ENCODE results near the gene SLC39A9. TPM values are rescaled to one million over a fixed set of nuclear protein-coding genes. Genes with fewer than 3 reads are reported as not detected.
"Not testable (repeated sequence)": the region's sequence is repeated elsewhere in the genome, so short reads cannot be mapped to it uniquely, and the experiment has no call there.

The SLC39A9 gene
- total RNA-seq, 1 donor from 2014 or later: 140 TPM

- FAIRE-seq: no peak
- H3K36me3 ChIP-seq (ENCODE audit: control insufficient read depth, insufficient read depth, low read length): peaks cover 5% of the 10 kb centered on the region
Observed at GRCh38 chr14:69378274-69378673, 20.2 kb upstream of the SLC39A9 start.

GRCh38 chr14:69387311-69387710 is 11.2 kb upstream of the SLC39A9 start:
- Histone ChIP-seq H3K36me3 (ENCODE audit: control insufficient read depth, insufficient read depth, low read length) (peaks cover 9% of the 10 kb centered on the region), H3K27me3 (ENCODE audit: control insufficient read depth, insufficient read depth, low read length) (no peaks in the 10 kb centered on the region), H3K4me3 (ENCODE audit: low read depth, low read length) (no peak overlapping the region)
- DNase-seq (ENCODE audit: low read depth) (no peak), FAIRE-seq (no peak)
- no peak for TF ChIP-seq CTCF (IDR thresholded peaks at IDR 0.05; ENCODE audit: insufficient read depth, low read length, severe bottlenecking)

More at GRCh38 chr14:69378274-69378673, 20.2 kb upstream of the SLC39A9 start:
- TF ChIP-seq CTCF (IDR thresholded peaks at IDR 0.05; ENCODE audit: insufficient read depth, low read length, severe bottlenecking): no peak
- DNase-seq (ENCODE audit: low read depth): peak; percentile 41
- H3K4me3 ChIP-seq (ENCODE audit: low read depth, low read length): no peak overlapping the region
- no peaks in the 10 kb centered on the region for H3K27me3 ChIP-seq (ENCODE audit: control insufficient read depth, insufficient read depth, low read length)

GRCh38 chr14:69391400-69391799 is 7.1 kb upstream of the SLC39A9 start:
- DNase-seq (ENCODE audit: low read depth); FAIRE-seq; H3K4me3 ChIP-seq (ENCODE audit: low read depth, low read length); H3K27me3 ChIP-seq (ENCODE audit: control insufficient read depth, insufficient read depth, low read length): not testable (repeated sequence)
- peaks cover 15% of the 10 kb centered on the region for H3K36me3 ChIP-seq (ENCODE audit: control insufficient read depth, insufficient read depth, low read length)

- TF ChIP-seq CTCF (IDR thresholded peaks at IDR 0.05; ENCODE audit: insufficient read depth, low read length, severe bottlenecking): no peak
- Histone ChIP-seq H3K36me3 (ENCODE audit: control insufficient read depth, insufficient read depth, low read length) (peaks cover 15% of the 10 kb centered on the region), H3K27me3 (ENCODE audit: control insufficient read depth, insufficient read depth, low read length) (no peaks in the 10 kb centered on the region), H3K4me3 (ENCODE audit: low read depth, low read length) (no peak overlapping the region)
- FAIRE-seq: no peak
- DNase-seq (ENCODE audit: low read depth): no peak
Observed at GRCh38 chr14:69392481-69392880, 6.0 kb upstream of the SLC39A9 start.

- no peak for FAIRE-seq
- TF ChIP-seq CTCF (IDR thresholded peaks at IDR 0.05; ENCODE audit: insufficient read depth, low read length, severe bottlenecking): no peak
- peaks cover 11% of the 10 kb centered on the region for H3K36me3 ChIP-seq (ENCODE audit: control insufficient read depth, insufficient read depth, low read length)
Observed at GRCh38 chr14:69395929-69396328, 2.6 kb upstream of the SLC39A9 start.

GRCh38 chr14:69398818-69399210 is 322 bp downstream of the SLC39A9 start:
- no peak for DNase-seq (ENCODE audit: low read depth)

More at GRCh38 chr14:69395929-69396328, 2.6 kb upstream of the SLC39A9 start:
- no peak overlapping the region for H3K4me3 ChIP-seq (ENCODE audit: low read depth, low read length)
- no peaks in the 10 kb centered on the region for H3K27me3 ChIP-seq (ENCODE audit: control insufficient read depth, insufficient read depth, low read length)
- DNase-seq (ENCODE audit: low read depth): no peak

More at GRCh38 chr14:69398818-69399210, 322 bp downstream of the SLC39A9 start:
- FAIRE-seq: no peak
- TF ChIP-seq CTCF (IDR thresholded peaks at IDR 0.05; ENCODE audit: insufficient read depth, low read length, severe bottlenecking): no peak
- Histone ChIP-seq H3K27me3 (ENCODE audit: control insufficient read depth, insufficient read depth, low read length) (no peaks in the 10 kb centered on the region), H3K36me3 (ENCODE audit: control insufficient read depth, insufficient read depth, low read length) (peaks cover 3% of the 10 kb centered on the region), H3K4me3 (ENCODE audit: low read depth, low read length) (peak overlapping the region; percentile 94)

Data from bronchial epithelial cell (primary cell).